HG03558 (cell line): Measurements from ENCODE around the gene BCCIP.

Experiments used
- ATAC-seq: cut with Tn5 transposase; IDR thresholded peaks from one replicate; pipeline ENCODE4 v1.9.1; 2021; ENCODE audit warnings: moderate number of reproducible peaks; ENCODE audit not compliant: unreplicated experiment; ENCODE audit errors: extremely low read depth

The BCCIP gene

DNA sequence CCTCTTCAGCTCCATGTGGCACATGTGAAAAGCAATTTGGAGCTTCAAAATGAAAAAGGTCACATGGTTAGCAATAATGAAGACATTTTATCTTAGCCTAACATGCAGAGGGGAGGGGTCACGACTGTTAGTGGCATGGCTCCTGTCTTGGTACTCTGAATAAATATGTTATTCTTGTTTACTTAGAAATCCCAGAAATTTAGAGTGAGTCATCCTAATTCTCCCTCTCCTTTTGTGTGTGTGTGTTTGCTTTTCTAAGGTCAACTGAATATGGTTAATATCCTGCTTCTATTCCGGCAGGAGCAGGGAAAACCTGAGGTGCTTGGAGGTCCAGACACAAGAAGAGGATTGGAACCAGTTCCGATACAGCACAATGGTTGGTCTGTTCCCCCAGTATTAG is 17.6 kb downstream of the BCCIP start:
- ATAC-seq = no peak

DNA sequence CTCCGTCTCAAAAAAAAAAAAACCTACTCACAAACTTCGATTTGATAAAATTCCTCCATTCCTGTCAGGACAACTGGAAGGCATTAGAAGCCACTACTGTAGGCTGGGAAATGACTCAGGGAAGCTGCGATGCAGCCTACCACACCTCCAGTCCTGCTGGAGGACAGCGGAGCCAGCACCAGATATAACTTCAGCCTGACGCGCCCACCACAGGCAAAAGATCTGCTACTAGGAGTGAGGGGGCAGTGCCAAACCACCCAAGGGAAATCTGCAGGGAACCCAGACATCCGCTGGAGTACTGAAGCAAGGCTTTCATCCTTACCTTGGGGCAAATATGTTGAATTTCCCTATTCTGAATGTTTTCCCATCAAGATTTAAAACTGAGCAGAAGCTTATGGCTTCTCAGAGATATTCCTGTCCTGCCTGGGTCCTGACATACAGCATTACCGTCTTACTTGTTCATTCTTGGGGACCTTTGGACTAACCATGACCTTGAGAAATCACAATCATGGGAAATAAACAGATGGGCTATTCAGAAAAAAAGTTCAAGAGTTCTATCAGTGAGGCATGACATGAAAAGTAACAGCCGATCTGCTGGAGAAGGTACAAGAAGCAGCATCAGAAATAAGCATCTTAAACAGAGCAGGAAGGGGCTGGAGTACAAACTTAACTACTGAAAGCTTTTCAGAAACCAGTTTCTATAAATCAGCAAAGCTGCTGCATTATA is 20.4 kb downstream of the BCCIP start:
- no peak for ATAC-seq

DNA sequence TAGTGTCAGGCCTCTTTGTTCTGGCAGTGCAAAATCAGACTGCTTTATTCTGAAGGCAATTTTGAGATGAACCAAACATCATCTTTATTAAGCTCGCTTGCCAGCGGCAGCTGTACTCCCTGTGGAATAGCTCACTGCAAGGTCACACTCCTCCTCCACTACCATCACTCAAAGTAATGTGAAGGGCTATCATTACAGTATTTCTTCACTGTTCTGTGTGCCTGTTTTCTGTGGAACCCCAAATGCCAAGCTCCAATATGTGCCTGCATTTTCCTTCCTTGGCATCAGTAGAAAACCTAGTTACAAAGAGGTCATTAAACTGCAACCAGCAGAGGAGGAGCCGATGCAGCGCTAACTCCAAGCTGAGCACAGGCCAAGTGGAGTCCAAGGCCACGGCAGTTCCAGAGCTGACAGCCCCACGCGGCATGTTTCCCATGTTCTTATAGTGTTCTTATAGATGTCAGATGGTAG is 21.4 kb downstream of the BCCIP start:
- ATAC-seq = no peak

DNA sequence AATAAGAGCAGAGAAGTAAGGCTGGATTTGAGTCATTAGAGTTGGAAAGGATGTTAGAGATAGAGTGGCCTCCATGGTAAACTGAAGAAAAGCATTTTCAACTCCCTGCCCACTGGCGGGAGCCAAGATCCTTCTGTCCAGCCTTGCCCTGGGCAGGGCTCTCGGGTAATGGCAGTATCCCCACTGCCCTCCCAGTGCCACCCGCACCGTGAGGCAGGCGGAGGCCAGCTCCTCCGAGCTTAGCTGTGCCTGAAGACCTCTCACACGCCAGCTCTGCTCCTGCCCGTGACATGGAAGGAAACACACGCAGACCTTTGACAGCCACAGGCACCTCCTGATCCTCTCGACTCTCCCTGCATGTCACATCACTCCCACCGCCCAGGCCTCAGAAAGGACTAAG is 22.3 kb downstream of the BCCIP start:
- ATAC-seq = no peak

GRCh38 chr10:125846894-125847293 is 23.5 kb downstream of the BCCIP start:
- no peak for ATAC-seq

DNA sequence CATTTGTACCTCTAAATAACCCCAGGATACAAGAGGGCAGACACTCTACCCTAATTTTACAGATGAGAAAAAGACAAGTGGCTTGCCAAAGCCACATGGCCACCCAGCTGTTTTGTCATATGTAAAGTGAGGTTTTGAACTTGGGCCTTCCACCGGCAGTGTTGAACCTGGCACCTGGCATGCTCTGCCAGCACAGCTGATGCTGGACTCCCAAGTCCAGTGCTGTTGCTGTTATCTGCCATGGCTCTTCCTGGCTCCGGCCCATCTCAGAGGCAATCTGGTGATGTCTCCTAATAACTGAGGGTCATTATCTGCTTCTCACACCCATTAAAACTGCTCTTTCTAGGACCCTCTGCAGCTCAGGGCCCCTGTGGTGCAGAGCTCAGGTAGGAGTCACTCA is 25.0 kb downstream of the BCCIP start:
- ATAC-seq = no peak

DNA sequence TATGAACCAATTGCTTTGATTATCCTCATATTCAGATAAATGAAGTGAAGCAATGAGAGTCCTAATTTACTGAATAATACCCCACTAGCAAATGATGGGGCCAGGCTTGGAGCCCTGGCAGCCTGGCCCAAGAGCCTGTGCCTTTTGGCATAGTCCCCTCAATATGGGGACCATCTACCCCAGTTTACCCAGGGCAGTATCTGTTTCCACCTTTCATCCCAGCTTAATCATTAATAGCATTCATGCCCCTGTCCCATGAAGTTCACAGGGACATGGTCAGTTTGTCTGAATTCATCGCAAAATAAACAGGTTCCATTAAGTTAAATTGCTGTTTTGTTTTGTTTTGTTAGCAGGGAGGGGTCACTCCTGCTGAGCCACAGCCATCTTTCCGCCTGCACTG is 25.5 kb downstream of the BCCIP start:
- no peak for ATAC-seq

GRCh38 chr10:125849448-125849847 is 26.1 kb downstream of the BCCIP start:
- ATAC-seq = no peak

DNA sequence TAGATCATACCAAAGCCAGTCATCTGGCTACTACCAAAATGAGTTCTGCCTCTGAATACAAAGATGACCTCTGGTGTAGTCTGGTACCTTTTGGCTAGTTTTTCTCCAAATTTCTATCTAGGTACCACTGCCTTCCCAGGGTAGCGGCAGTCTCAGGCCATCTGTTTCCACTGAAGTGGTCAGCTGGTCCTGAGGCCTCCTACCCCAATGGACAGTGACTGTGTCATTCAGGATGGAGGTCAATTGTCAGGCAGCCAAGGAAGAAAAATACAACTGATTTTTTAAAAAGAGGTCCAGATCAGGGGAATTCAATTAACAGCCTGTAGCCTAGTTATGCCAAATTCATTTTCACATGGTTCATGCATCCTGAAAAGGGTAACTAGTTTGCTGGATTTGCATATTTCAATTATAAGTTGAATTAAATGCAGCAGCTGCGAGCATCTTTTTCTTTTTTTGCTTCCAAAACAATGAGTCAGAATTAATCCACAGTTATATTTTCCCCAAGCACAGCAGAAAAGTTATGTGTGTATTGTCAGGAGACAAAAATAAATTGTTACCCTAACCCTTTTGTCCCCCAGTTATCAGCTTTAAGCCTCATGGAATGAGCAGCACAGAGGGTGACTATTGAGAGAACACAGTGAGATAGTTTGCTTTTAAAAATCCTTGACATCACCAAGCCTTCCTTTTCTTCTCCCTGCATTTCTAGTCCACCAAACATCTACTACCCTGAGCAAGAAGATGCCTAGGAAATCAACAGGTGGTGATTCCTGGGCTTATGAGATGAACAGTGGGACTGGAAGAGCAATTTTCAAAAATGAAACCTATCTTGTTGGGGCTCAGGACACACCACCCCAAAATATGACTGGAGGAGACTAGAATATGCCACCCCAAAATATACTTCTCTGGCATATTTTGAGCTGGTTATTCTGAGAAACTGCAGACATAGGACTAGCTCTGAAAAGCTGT is 27.7 kb downstream of the BCCIP start:
- ATAC-seq = no peak

GRCh38 chr10:125852487-125852886 is 29.1 kb downstream of the BCCIP start:
- ATAC-seq = no peak

- no peak for ATAC-seq
These were observed 33.9 kb downstream of the BCCIP start for GRCh38 chr10:125857185-125857760.

DNA sequence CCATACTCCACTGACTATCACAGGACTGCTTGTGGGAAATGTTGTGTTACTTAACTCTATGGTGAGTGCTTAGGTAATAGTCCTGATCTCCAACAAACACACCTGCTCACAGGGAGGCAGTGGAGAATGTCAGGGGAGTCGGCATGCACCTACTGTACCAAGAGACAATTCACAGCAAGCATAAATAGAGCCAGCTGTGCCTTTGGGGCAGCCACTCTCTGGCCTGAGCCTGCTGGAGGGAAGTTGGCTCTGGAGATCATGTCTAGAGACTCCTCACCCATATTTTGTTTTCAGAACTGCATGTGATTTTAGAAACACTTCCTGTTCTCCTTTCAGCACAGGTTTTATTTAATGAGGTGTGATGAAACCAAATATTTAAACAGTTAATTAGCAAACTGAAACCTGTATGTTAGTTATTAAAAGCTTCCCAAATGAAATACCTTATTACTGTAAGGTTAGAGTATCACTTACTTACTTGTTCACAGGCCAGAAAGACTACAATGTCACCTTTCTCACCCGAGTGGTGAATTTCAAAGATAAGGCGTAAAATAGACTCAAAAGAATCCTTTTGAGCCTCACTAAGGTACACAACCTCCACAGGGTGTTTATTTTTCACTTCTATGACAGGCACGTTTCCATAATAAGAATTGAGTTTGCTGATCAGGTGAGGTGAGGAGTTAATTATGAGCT is 35.9 kb downstream of the BCCIP start:
- ATAC-seq = no peak

GRCh38 chr10:125865120-125865519 is 41.8 kb downstream of the BCCIP start:
- ATAC-seq = no peak

DNA sequence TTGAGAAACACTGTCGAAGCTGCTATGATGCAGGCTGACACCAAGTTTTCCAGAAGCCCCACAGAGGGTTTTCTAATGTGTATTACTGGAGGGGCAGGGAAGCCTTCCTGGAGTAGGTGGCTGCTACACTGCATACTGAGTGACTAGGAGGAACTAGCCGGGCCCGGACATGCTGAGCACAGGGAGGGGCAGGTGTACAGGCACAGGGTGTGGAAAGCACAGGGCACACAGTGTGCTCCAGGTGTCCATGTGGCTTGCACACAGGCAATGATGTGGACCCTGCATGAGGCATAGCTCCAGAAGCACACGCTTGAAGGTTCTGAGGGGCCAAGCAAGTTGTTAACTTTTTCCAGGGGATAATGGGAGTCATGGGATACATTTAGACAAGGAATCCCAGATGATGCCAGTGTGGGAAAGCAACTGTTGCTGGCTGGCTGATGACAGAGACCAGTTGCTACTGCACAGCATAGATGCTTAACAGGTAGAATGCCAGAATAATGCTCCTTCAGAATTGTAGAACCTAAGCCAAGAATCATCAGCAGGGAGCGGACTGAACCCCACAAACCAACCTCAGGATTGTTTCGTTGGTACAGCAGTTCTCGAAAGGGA is 43.2 kb downstream of the BCCIP start:
- ATAC-seq = no peak

- ATAC-seq = no peak
These were observed 45.1 kb downstream of the BCCIP start for GRCh38 chr10:125868372-125868975.

GRCh38 chr10:125871338-125871737 is 48.0 kb downstream of the BCCIP start:
- no peak for ATAC-seq

DNA sequence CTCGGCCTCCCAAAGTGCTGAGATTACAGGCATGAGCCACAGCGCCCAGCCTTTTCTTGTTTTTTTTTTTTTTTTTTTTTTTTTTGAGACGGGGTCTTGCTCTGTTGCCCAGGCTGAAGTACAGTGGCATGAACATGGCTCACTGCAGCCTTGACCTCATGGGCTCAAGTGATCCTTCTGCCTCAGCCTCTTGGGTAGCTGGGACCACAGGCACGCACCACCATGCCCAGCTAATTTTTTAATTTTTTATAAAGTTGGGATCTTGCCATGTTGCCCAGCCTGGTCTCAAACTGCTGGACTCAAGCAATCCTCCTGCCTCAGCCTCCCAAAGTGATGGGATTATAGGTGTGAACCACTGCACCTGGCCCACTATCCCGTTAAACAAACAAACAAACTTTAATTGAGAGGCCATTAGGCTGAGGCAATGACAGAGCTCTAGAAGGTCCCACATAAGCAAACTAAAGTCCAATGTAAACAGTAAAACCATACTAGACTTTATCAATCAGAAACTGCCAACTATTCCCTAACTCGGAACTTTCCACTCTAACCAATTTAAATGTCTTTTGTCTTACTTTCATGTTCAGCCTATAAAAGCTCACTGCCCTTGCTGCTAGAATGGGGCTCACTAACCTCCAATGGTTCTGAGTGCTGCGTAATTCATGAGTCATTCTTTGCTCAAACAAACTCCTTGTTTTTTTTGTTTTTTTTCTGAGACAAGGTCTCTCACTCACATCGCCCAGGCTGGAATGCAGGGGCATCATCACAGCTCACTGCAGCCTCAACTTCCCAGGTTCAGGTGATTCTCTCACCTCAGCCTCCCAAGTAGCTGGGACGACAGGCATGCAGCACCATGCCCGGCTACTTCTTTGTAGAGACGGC is 55.9 kb downstream of the BCCIP start:
- no peak for ATAC-seq

DNA sequence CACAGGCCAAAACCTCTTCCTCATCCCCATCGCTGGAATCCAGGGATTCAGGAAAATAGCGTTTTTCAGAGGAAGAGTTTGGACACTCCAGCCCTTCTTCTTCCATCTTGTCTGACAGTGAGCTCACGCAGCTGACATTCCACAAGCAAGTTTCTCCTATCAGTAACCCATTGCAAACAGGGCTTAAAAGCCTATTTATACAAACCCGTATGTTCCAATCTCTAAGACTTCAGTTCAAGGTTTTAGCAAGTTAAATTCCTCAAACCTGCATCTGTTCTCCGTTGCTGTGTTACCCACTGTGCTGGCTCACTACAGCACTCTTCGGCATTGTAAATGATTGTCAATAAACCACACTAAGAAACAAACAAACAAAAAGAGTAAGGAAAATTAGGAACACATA is 57.4 kb downstream of the BCCIP start:
- no peak for ATAC-seq

- no peak for ATAC-seq
These were observed 57.8 kb downstream of the BCCIP start, which contains the start of gene DHX32 for GRCh38 chr10:125881192-125881591. Gene DHX32, minus strand, starts transcription at chr10:125881292. Its CDS starts 468 bp downstream, at chr10:125880824.
